ENCODE measurements around the gene COPS8. TPM values are rescaled to one million over a fixed set of nuclear protein-coding genes. Genes with fewer than 3 reads are reported as not detected.

COPS8 gene
- total and polyA plus RNA-seq, 2 experiments from 2014 or later, result 120 to 130 TPM

- H3K4me2 ChIP-seq, result no peak overlapping the region
- no peaks in the 10 kb centered on the region for H3K36me3 ChIP-seq (ENCODE audit: insufficient read depth)
- H2AFZ ChIP-seq, result no peak overlapping the region
- H3K27ac ChIP-seq (ENCODE audit: low read depth), result no peak overlapping the region
- Mint-ChIP-seq H3K4me3 (no peak overlapping the region), H3K36me3 (ENCODE audit: low read depth) (no peaks in the 10 kb centered on the region), H3K27ac (no peak overlapping the region), H3K27me3 (ENCODE audit: insufficient read depth, low read depth, poor library complexity) (peaks cover 2% of the 10 kb centered on the region), H3K4me1 (peaks cover 21% of the 10 kb centered on the region), H3K9me3 (no peaks in the 10 kb centered on the region)
- H3F3A ChIP-seq (replicated peaks; ENCODE audit: low read depth), result no peaks in the 10 kb centered on the region
- DNase-seq (ENCODE audit: low spot score) (no peak), ATAC-seq (no peak)
- H3K79me2 ChIP-seq (replicated peaks; ENCODE audit: insufficient read depth), result no peaks in the 10 kb centered on the region
- H3K9me2 ChIP-seq (ENCODE audit: insufficient read depth), result no peaks in the 10 kb centered on the region
- H3K27me3 ChIP-seq (ENCODE audit: insufficient read depth), result no peaks in the 10 kb centered on the region
- H3K4me1 ChIP-seq (ENCODE audit: insufficient read depth), result no peaks in the 10 kb centered on the region
- TF ChIP-seq REST (IDR thresholded peaks at IDR 0.05; ENCODE audit: unreplicated experiment) (no peak), ZNF114 (CRISPR knock-in tag; IDR thresholded peaks at IDR 0.05) (no peak), NANOG (IDR thresholded peaks at IDR 0.05; ENCODE audit: borderline replicate concordance) (no peak), ETS1 (IDR thresholded peaks at IDR 0.05) (no peak), ZNF331 (CRISPR knock-in tag; IDR thresholded peaks at IDR 0.05; ENCODE audit: low read depth) (no peak), POLR2AphosphoS5 (IDR thresholded peaks at IDR 0.05; ENCODE audit: low read depth) (no peak), ZNF462 (CRISPR knock-in tag; IDR thresholded peaks at IDR 0.05) (no peak), EZH2 (IDR thresholded peaks at IDR 0.05; ENCODE audit: low read depth, unreplicated experiment) (no peak), JUNB (IDR thresholded peaks at IDR 0.05; ENCODE audit: unreplicated experiment) (no peak), EZH2phosphoT487 (IDR thresholded peaks at IDR 0.05; ENCODE audit: unreplicated experiment) (no peak), CREB1 (CRISPR knock-in tag; IDR thresholded peaks at IDR 0.05; ENCODE audit: low read depth) (no peak), STAT1 (IDR thresholded peaks at IDR 0.05; ENCODE audit: unreplicated experiment) (no peak), CTCF (conservative IDR thresholded peaks at IDR 0.05; ENCODE audit: low read depth in 2 of 2) (no peak)
- no peak overlapping the region for H3K4me3 ChIP-seq
- H4K20me1 ChIP-seq (replicated peaks; ENCODE audit: insufficient read depth), result no peaks in the 10 kb centered on the region
Measured at GRCh38 chr2:237059155-237059875, 26.4 kb upstream of the COPS8 start.

All from GM23338 (cell line).